ENCODE data around the gene ZNF407. TPM values are rescaled to one million over a fixed set of nuclear protein-coding genes. Genes with fewer than 3 reads are reported as not detected.
"Not testable (repeated sequence)": the region's sequence is repeated elsewhere in the genome, so short reads cannot be mapped to it uniquely, and the experiment has no call there.

The ZNF407 gene
- total RNA-seq, 1 donor from 2014 or later: 14.2 TPM

GRCh38 chr18:75076286-75076685 is 478.6 kb downstream of the ZNF407 start:
- peak; percentile 68 for DNase-seq (ENCODE audit: extremely low spot score, unreplicated experiment)
- no peaks in the 10 kb centered on the region for H3K36me3 Mint-ChIP-seq (ENCODE audit: unreplicated experiment)
- no peaks in the 10 kb centered on the region for H3K27me3 Mint-ChIP-seq (ENCODE audit: unreplicated experiment)
- TF ChIP-seq, protein P1, sequence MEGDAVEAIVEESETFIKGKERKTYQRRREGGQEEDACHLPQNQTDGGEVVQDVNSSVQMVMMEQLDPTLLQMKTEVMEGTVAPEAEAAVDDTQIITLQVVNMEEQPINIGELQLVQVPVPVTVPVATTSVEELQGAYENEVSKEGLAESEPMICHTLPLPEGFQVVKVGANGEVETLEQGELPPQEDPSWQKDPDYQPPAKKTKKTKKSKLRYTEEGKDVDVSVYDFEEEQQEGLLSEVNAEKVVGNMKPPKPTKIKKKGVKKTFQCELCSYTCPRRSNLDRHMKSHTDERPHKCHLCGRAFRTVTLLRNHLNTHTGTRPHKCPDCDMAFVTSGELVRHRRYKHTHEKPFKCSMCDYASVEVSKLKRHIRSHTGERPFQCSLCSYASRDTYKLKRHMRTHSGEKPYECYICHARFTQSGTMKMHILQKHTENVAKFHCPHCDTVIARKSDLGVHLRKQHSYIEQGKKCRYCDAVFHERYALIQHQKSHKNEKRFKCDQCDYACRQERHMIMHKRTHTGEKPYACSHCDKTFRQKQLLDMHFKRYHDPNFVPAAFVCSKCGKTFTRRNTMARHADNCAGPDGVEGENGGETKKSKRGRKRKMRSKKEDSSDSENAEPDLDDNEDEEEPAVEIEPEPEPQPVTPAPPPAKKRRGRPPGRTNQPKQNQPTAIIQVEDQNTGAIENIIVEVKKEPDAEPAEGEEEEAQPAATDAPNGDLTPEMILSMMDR (IDR thresholded peaks at IDR 0.05): no peak
- peaks cover 13% of the 10 kb centered on the region for H3K9me3 Mint-ChIP-seq (ENCODE audit: unreplicated experiment)
- H3K27ac Mint-ChIP-seq (ENCODE audit: unreplicated experiment): no peak overlapping the region
- H3K4me3 Mint-ChIP-seq (ENCODE audit: unreplicated experiment): no peak overlapping the region
- peaks cover under 1% of the 10 kb centered on the region for H3K4me1 Mint-ChIP-seq (ENCODE audit: unreplicated experiment)

DNA sequence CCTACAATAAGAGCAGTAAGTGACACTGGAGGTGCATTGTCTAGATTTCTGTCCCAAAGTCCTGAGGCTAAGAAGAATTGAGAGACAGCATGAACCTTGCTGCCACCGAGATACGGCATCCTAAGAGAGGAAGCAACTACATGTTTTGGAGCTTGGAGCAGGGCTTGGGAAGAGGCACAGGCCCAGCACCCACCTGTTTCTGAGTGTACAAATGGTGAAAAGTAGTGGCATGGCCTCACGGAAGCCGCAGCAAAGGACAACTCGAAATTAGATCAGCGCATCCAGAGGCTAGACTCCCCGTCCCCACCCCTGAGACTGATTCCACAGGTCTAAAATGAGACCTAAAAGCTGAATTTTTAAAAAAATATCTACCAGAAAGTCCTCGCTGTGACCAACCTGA is 483.8 kb downstream of the ZNF407 start:
- no peak overlapping the region for H3K4me3 Mint-ChIP-seq (ENCODE audit: unreplicated experiment)
- TF ChIP-seq, protein P1 (IDR thresholded peaks at IDR 0.05): no peak
- no peaks in the 10 kb centered on the region for H3K4me1 Mint-ChIP-seq (ENCODE audit: unreplicated experiment)
- no peak overlapping the region for H3K27ac Mint-ChIP-seq (ENCODE audit: unreplicated experiment)
- DNase-seq (ENCODE audit: extremely low spot score, unreplicated experiment): peak; percentile 59
- H3K9me3 Mint-ChIP-seq (ENCODE audit: unreplicated experiment): peaks cover 13% of the 10 kb centered on the region
- no peaks in the 10 kb centered on the region for H3K36me3 Mint-ChIP-seq (ENCODE audit: unreplicated experiment)
- no peaks in the 10 kb centered on the region for H3K27me3 Mint-ChIP-seq (ENCODE audit: unreplicated experiment)

- no peak overlapping the region for H3K27ac Mint-ChIP-seq (ENCODE audit: unreplicated experiment)
- peaks cover 3% of the 10 kb centered on the region for H3K9me3 Mint-ChIP-seq (ENCODE audit: unreplicated experiment)
- H3K27me3 Mint-ChIP-seq (ENCODE audit: unreplicated experiment): no peaks in the 10 kb centered on the region
- H3K36me3 Mint-ChIP-seq (ENCODE audit: unreplicated experiment): no peaks in the 10 kb centered on the region
- H3K4me1 Mint-ChIP-seq (ENCODE audit: unreplicated experiment): no peaks in the 10 kb centered on the region
- DNase-seq (ENCODE audit: extremely low spot score, unreplicated experiment): peak; percentile 56
- no peak overlapping the region for H3K4me3 Mint-ChIP-seq (ENCODE audit: unreplicated experiment)
- TF ChIP-seq, protein P1 (IDR thresholded peaks at IDR 0.05): no peak
Observed at GRCh38 chr18:75083131-75083530, 485.5 kb downstream of the ZNF407 start.

GRCh38 chr18:75083761-75084160 is 486.1 kb downstream of the ZNF407 start:
- H3K36me3 Mint-ChIP-seq (ENCODE audit: unreplicated experiment): no peaks in the 10 kb centered on the region
- no peaks in the 10 kb centered on the region for H3K27me3 Mint-ChIP-seq (ENCODE audit: unreplicated experiment)
- no peak overlapping the region for H3K27ac Mint-ChIP-seq (ENCODE audit: unreplicated experiment)
- no peak overlapping the region for H3K4me3 Mint-ChIP-seq (ENCODE audit: unreplicated experiment)
- no peaks in the 10 kb centered on the region for H3K4me1 Mint-ChIP-seq (ENCODE audit: unreplicated experiment)
- peak; percentile 48 for DNase-seq (ENCODE audit: extremely low spot score, unreplicated experiment)
- TF ChIP-seq, protein P1 (IDR thresholded peaks at IDR 0.05): no peak
- H3K9me3 Mint-ChIP-seq (ENCODE audit: unreplicated experiment): no peaks in the 10 kb centered on the region

GRCh38 chr18:75085676-75086075 is 488.0 kb downstream of the ZNF407 start:
- not testable (repeated sequence) for H3K4me1 Mint-ChIP-seq (ENCODE audit: unreplicated experiment); H3K4me3 Mint-ChIP-seq (ENCODE audit: unreplicated experiment); H3K27me3 Mint-ChIP-seq (ENCODE audit: unreplicated experiment); H3K36me3 Mint-ChIP-seq (ENCODE audit: unreplicated experiment); H3K27ac Mint-ChIP-seq (ENCODE audit: unreplicated experiment); H3K9me3 Mint-ChIP-seq (ENCODE audit: unreplicated experiment)
- DNase-seq (ENCODE audit: extremely low spot score, unreplicated experiment): peak; percentile 69

GRCh38 chr18:75086494-75087034 is 488.9 kb downstream of the ZNF407 start:
- no peaks in the 10 kb centered on the region for H3K9me3 Mint-ChIP-seq (ENCODE audit: unreplicated experiment)
- no peak overlapping the region for H3K27ac Mint-ChIP-seq (ENCODE audit: unreplicated experiment)
- TF ChIP-seq, protein P1 (IDR thresholded peaks at IDR 0.05): no peak
- no peak overlapping the region for H3K4me3 Mint-ChIP-seq (ENCODE audit: unreplicated experiment)
- DNase-seq (ENCODE audit: extremely low spot score, unreplicated experiment): peak; percentile 27
- peaks cover under 1% of the 10 kb centered on the region for H3K27me3 Mint-ChIP-seq (ENCODE audit: unreplicated experiment)
- H3K4me1 Mint-ChIP-seq (ENCODE audit: unreplicated experiment): no peaks in the 10 kb centered on the region
- no peaks in the 10 kb centered on the region for H3K36me3 Mint-ChIP-seq (ENCODE audit: unreplicated experiment)
